SK-N-SH (cell line): ENCODE data around the gene GRB10. TPM values are rescaled to one million over a fixed set of nuclear protein-coding genes. Genes with fewer than 3 reads are reported as not detected.

Source experiments
- CTCF ChIA-PET: fragments of 300-600, 350-600 bp; formaldehyde crosslinking; extraction: SDS; loops from one replicate; lab custom pipeline; 2021; lab: Yijun Ruan, JAX
- POLR2A ChIA-PET: fragments of 350-600 bp; sonication (Branson Sonifier 250); formaldehyde crosslinking; extraction: SDS; loops from one replicate; lab custom pipeline; 2020; ENCODE audit warnings: antibody characterized with exemption, inconsistent platforms; lab: Yijun Ruan, JAX
- DNase-seq: peaks from one replicate; pipeline ENCODE4 v3.0.0; 2012
- H2AFZ ChIP-seq: fragments of 200-600 bp; sonication (generic); 2 replicates; pipeline ENCODE4 v1.8.1; 2016; ENCODE audit warnings: antibody characterized with exemption, mild to moderate bottlenecking, low read depth
- H3F3A ChIP-seq: fragments of 200-600 bp; sonication (generic); replicated peaks from 2 replicates; pipeline ENCODE3; 2016; ENCODE audit warnings: antibody characterized with exemption, mild to moderate bottlenecking; ENCODE audit not compliant: insufficient read depth
- H3K27ac ChIP-seq, 2 experiments: fragments of 200-500 bp in 1 of 2; fragments of 200-600 bp in 1 of 2; sonication (Bioruptor generic) in 1 of 2; sonication (generic), shearing (Covaris generic) in 1 of 2; 2 replicates each; pipeline versions ENCODE4 v1.5.1 to v1.6.1; 2014 to 2016; ENCODE audit warnings: low read depth in 2 of 2, inconsistent platforms in 1 of 2, low read length in 1 of 2, mild to moderate bottlenecking in 1 of 2, mixed read lengths in 1 of 2
- H3K27me3 ChIP-seq: fragments of 200-600 bp; sonication (generic), shearing (Covaris generic); 2 replicates; pipeline ENCODE4 v1.6.1; 2016; ENCODE audit warnings: mixed run types; ENCODE audit not compliant: insufficient read depth
- H3K36me3 ChIP-seq, 2 experiments: fragments of 200-500 bp in 1 of 2; fragments of 200-600 bp in 1 of 2; sonication (Bioruptor generic) in 1 of 2; sonication (generic) in 1 of 2; replicated peaks in 1 of 2; 2 replicates each; pipeline versions ENCODE3 to v1.5.1; 2014 to 2016; ENCODE audit warnings: low read length in 1 of 2, mild to moderate bottlenecking in 1 of 2; ENCODE audit not compliant: insufficient read depth in 2 of 2, control insufficient read depth in 1 of 2
- H3K4me1 ChIP-seq, 2 experiments: fragments of 200-500 bp in 1 of 2; fragments of 200-600 bp in 1 of 2; sonication (Bioruptor generic) in 1 of 2; sonication (generic), shearing (Covaris generic) in 1 of 2; 2 replicates each; pipeline versions ENCODE4 v1.5.1 to v1.6.1; 2014 to 2016; ENCODE audit warnings: low read depth in 1 of 2, low read length in 1 of 2, mixed run types in 1 of 2; ENCODE audit not compliant: insufficient read depth in 2 of 2, control insufficient read depth in 1 of 2
- H3K4me2 ChIP-seq: fragments of 200-600 bp; sonication (generic), shearing (Covaris generic); 2 replicates; pipeline ENCODE4 v1.6.1; 2017; ENCODE audit warnings: mixed run types
- H3K4me3 ChIP-seq, 2 experiments: fragments of 200-500 bp in 1 of 2; fragments of 200-600 bp in 1 of 2; sonication (Bioruptor generic) in 1 of 2; sonication (generic), shearing (Covaris generic) in 1 of 2; 2 replicates each; pipeline versions ENCODE4 v1.5.1 to v1.8.1; 2014 to 2016; ENCODE audit warnings: low read depth in 2 of 2, inconsistent platforms in 1 of 2, low read length in 1 of 2, mild to moderate bottlenecking in 1 of 2, mixed read lengths in 1 of 2, moderate library complexity in 1 of 2
- H3K79me2 ChIP-seq: fragments of 200-600 bp; sonication (generic); 2 replicates; pipeline ENCODE4 v1.8.1; 2017; ENCODE audit warnings: mild to moderate bottlenecking; ENCODE audit not compliant: insufficient read depth
- H3K9ac ChIP-seq: fragments of 200-600 bp; sonication (generic); 2 replicates; pipeline ENCODE4 v1.6.1; 2017; ENCODE audit warnings: mixed run types
- H3K9me2 ChIP-seq: fragments of 200-600 bp; sonication (generic); 2 replicates; pipeline ENCODE4 v1.6.1; 2017; ENCODE audit warnings: mixed run types
- H3K9me3 ChIP-seq: fragments of 200-600 bp; sonication (generic); 2 replicates; pipeline ENCODE4 v1.6.1; 2017; ENCODE audit warnings: mixed run types, mild to moderate bottlenecking, moderate library complexity
- H4K20me1 ChIP-seq: fragments of 200-600 bp; sonication (generic); 2 replicates; pipeline ENCODE4 v1.6.1; 2017; ENCODE audit warnings: mild to moderate bottlenecking, mixed run types; ENCODE audit not compliant: insufficient read depth
- EP300 ChIP-seq, 2 experiments: IDR thresholded peaks; 2 replicates each; pipeline versions ENCODE4 v1.4.0 to v1.6.1; 2012; ENCODE audit warnings: borderline replicate concordance in 1 of 2, low read depth in 1 of 2, low read length in 1 of 2
- IRF3 ChIP-seq: fragments of 150-350 bp; IDR thresholded peaks from 2 replicates; pipeline ENCODE4 v1.6.1; 2016; ENCODE audit warnings: mild to moderate bottlenecking, low read depth, low read length
- JUND ChIP-seq: IDR thresholded peaks from 2 replicates; pipeline ENCODE4 v1.4.0; 2012
- RAD21 ChIP-seq: IDR thresholded peaks from 2 replicates; pipeline ENCODE4 v1.6.1; 2012; ENCODE audit warnings: mild to moderate bottlenecking, low read length
- SMC3 ChIP-seq: IDR thresholded peaks from 2 replicates; pipeline ENCODE4 v1.6.1; 2012; ENCODE audit warnings: low read depth, low read length, improper control_type of control experiment
- TEAD4 ChIP-seq: IDR thresholded peaks from 2 replicates; pipeline ENCODE4 v1.4.0; 2012; ENCODE audit warnings: mild to moderate bottlenecking, borderline replicate concordance; ENCODE audit not compliant: insufficient read depth
- USF2 ChIP-seq: fragments of 150-350 bp; IDR thresholded peaks from 2 replicates; pipeline ENCODE4 v1.6.1; 2017; ENCODE audit warnings: antibody characterized with exemption, low read length, low read depth, borderline replicate concordance
- WGBS: methylation state at CpG from one replicate; pipeline ENCODE4 v1.1.6; 2017; ENCODE audit warnings: low lambda C conversion rate; 5-methylcytosine and 5-hydroxymethylcytosine counted together
- polyA plus RNA-seq, 3 experiments: library from polyadenylated mRNA; depleted of rRNA; stranded (reverse); fragments of >200 nt; gene quantifications; 2 replicates each; pipeline ENCODE4 v1.2.3, GENCODE V29; 2012
- TF ChIP-seq, protein P1 (sequence below): IDR thresholded peaks from 2 replicates; pipeline ENCODE4 v1.6.1; 2012; ENCODE audit warnings: mild to moderate bottlenecking, low read depth, low read length, moderate library complexity
- TF ChIP-seq, protein P2 (sequence below): IDR thresholded peaks from 2 replicates; pipeline ENCODE4 v1.4.0; 2012; ENCODE audit warnings: low read depth

GRB10 gene
- polyA plus RNA-seq, 1 of the 3 experiments (the other 2 are of a cell fraction) = 5.1 TPM

DNA sequence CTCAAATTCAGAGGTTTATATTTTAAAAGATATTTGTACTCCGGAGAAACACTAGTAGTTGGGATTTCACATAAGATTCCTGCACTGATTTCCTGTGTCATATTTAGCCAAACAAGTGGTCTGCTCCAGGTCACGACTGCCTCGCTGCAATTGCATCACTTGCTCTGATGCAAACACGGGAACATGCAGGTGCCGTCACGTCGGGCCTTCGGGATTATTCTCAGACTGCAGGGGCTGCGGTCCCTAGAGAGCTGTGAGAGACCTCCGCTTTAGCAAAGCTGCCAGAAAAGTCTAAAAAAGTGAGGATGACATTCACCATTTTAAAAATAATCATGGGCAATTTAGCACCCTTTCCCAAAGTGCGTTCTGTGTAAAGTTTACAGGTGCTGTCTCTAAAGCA, 124.0 kb downstream of the GRB10 start (continued):
- TF ChIP-seq, protein P1, sequence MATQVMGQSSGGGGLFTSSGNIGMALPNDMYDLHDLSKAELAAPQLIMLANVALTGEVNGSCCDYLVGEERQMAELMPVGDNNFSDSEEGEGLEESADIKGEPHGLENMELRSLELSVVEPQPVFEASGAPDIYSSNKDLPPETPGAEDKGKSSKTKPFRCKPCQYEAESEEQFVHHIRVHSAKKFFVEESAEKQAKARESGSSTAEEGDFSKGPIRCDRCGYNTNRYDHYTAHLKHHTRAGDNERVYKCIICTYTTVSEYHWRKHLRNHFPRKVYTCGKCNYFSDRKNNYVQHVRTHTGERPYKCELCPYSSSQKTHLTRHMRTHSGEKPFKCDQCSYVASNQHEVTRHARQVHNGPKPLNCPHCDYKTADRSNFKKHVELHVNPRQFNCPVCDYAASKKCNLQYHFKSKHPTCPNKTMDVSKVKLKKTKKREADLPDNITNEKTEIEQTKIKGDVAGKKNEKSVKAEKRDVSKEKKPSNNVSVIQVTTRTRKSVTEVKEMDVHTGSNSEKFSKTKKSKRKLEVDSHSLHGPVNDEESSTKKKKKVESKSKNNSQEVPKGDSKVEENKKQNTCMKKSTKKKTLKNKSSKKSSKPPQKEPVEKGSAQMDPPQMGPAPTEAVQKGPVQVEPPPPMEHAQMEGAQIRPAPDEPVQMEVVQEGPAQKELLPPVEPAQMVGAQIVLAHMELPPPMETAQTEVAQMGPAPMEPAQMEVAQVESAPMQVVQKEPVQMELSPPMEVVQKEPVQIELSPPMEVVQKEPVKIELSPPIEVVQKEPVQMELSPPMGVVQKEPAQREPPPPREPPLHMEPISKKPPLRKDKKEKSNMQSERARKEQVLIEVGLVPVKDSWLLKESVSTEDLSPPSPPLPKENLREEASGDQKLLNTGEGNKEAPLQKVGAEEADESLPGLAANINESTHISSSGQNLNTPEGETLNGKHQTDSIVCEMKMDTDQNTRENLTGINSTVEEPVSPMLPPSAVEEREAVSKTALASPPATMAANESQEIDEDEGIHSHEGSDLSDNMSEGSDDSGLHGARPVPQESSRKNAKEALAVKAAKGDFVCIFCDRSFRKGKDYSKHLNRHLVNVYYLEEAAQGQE = no peak

GRCh38 chr7:50657912-50658311, 124.8 kb downstream of the GRB10 start:
- H4K20me1 ChIP-seq = peaks cover 60% of the 10 kb centered on the region
- H3K27me3 ChIP-seq = no peaks in the 10 kb centered on the region
- WGBS = 74% methylated on average over 7 of the region's 7 CpGs
- no peaks in the 10 kb centered on the region for H3K9me2 ChIP-seq
- H3K9ac ChIP-seq = no peak overlapping the region
- H3K9me3 ChIP-seq = no peaks in the 10 kb centered on the region
- TF ChIP-seq RAD21 (no peak), JUND (no peak), EP300 (IDR thresholded peaks at IDR 0.05; ENCODE audit: borderline replicate concordance in 1 of 2, low read depth in 1 of 2, low read length in 1 of 2) (no peak), USF2 (no peak), TEAD4 (no peak), IRF3 (no peak), SMC3 (no peak)
- TF ChIP-seq, protein P1 = no peak
- TF ChIP-seq, protein P2, sequence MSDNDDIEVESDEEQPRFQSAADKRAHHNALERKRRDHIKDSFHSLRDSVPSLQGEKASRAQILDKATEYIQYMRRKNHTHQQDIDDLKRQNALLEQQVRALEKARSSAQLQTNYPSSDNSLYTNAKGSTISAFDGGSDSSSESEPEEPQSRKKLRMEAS = no peak
- H3K27ac ChIP-seq = no peak overlapping the region
- H3K4me1 ChIP-seq = peaks cover 0 to 14% of the 10 kb centered on the region in 2 experiments; a peak in 1 of 4 replicates
- no peak overlapping the region for H3K4me3 ChIP-seq
- CTCF ChIA-PET = no interaction called here
- DNase-seq = no peak
- H3K79me2 ChIP-seq = peaks cover 2% of the 10 kb centered on the region
- peaks cover 0 to 5% of the 10 kb centered on the region in 2 experiments for H3K36me3 ChIP-seq
- H2AFZ ChIP-seq = no peak overlapping the region
- H3F3A ChIP-seq = no peaks in the 10 kb centered on the region
- no peak overlapping the region for H3K4me2 ChIP-seq
- POLR2A ChIA-PET = no interaction called here
